Caco-2 (cell line): ENCODE measurements around the gene DLST. TPM values are rescaled to one million over a fixed set of nuclear protein-coding genes. Genes with fewer than 3 reads are reported as not detected.

Source experiments
- BruUV-seq: library from RNA; stranded (reverse); fragments of 400-500 nt; replicated peaks from 2 replicates; lab custom pipeline; 2021; lab: Mats Ljungman, UMichigan
- CTCF ChIA-PET: fragments of 300-600 bp; sonication (Branson Sonifier 250); formaldehyde crosslinking; loops from one replicate; lab custom pipeline; 2022; ENCODE audit warnings: antibody characterized with exemption; lab: Charles Lee
- POLR2A ChIA-PET: fragments of 300-600 bp; sonication (Branson Sonifier 250); formaldehyde crosslinking; loops from one replicate; lab custom pipeline; 2022; ENCODE audit warnings: antibody characterized with exemption; lab: Charles Lee
- DNase-seq, 2 experiments: peaks; one replicate each; pipeline versions ENCODE4 v3.0.0 to v3.0.0-alpha.2; 2020 to 2022
- H3K27me3 ChIP-seq: replicated peaks from 2 replicates; pipeline ENCODE4 v1.6.0; 2011; ENCODE audit warnings: low read length; ENCODE audit not compliant: control insufficient read depth, insufficient read depth
- H3K36me3 ChIP-seq: 2 replicates; pipeline ENCODE4 v1.5.1; 2011; ENCODE audit warnings: low read length; ENCODE audit not compliant: control insufficient read depth, insufficient read depth
- H3K4me1 ChIP-seq: fragments of 250-450 bp; sonication (Bioruptor Pico); 2 replicates; pipeline ENCODE4 v1.5.1; 2020; ENCODE audit warnings: mild to moderate bottlenecking
- H3K4me3 ChIP-seq: 2 replicates; pipeline ENCODE4 v1.5.1; 2011; ENCODE audit warnings: low read depth, mild to moderate bottlenecking, control low read depth, low read length
- H3K9me3 ChIP-seq: fragments of 250-450 bp; sonication (Bioruptor Pico); 2 replicates; pipeline ENCODE4 v1.5.1; 2020; ENCODE audit warnings: mild to moderate bottlenecking, moderate library complexity
- H3K27ac Mint-ChIP-seq: one replicate; pipeline ENCODE4 v1.8.0; 2022; ENCODE audit warnings: mixed read lengths; ENCODE audit not compliant: unreplicated experiment
- H3K27me3 Mint-ChIP-seq: one replicate; pipeline ENCODE4 v1.8.0; 2022; ENCODE audit warnings: mixed read lengths; ENCODE audit not compliant: insufficient read depth, unreplicated experiment
- H3K36me3 Mint-ChIP-seq: one replicate; pipeline ENCODE4 v1.8.0; 2022; ENCODE audit warnings: mild to moderate bottlenecking, mixed read lengths; ENCODE audit not compliant: insufficient read depth, unreplicated experiment
- H3K4me1 Mint-ChIP-seq: one replicate; pipeline ENCODE4 v1.8.0; 2022; ENCODE audit warnings: low read depth, mixed read lengths; ENCODE audit not compliant: unreplicated experiment
- H3K4me3 Mint-ChIP-seq: one replicate; pipeline ENCODE4 v1.8.0; 2022; ENCODE audit warnings: mild to moderate bottlenecking, moderate library complexity, mixed read lengths; ENCODE audit not compliant: unreplicated experiment
- H3K9me3 Mint-ChIP-seq: one replicate; pipeline ENCODE4 v1.8.0; 2022; ENCODE audit warnings: mixed read lengths; ENCODE audit not compliant: unreplicated experiment
- intact Hi-C: fragments of 100-400 bp; cut with micrococcal nuclease; formaldehyde crosslinking; loops from one replicate; pipeline ENCODE4 v1.10.0; 2022; ENCODE audit not compliant: unreplicated experiment
- total RNA-seq: library from RNA; stranded (reverse); gene quantifications from 2 replicates; pipeline ENCODE4 v1.2.3, GENCODE V29; 2022
- TF ChIP-seq, protein P1 (sequence below), 2 experiments: fragments of 200-600 bp in 1 of 2; IDR thresholded peaks; 1 replicate in 1 of 2; 2 replicates in 1 of 2; pipeline versions ENCODE4 v1.5.1 to v1.8.0; 2011 to 2022; ENCODE audit warnings: antibody characterized with exemption in 1 of 2, control low read depth in 1 of 2, inconsistent platforms in 1 of 2, low read depth in 1 of 2, low read length in 1 of 2, mild to moderate bottlenecking in 1 of 2, moderate library complexity in 1 of 2; ENCODE audit not compliant: insufficient read depth in 1 of 2, severe bottlenecking in 1 of 2, unreplicated experiment in 1 of 2

The DLST gene
- total RNA-seq, 1 experiment from 2014 or later = 88.1 TPM

DNA sequence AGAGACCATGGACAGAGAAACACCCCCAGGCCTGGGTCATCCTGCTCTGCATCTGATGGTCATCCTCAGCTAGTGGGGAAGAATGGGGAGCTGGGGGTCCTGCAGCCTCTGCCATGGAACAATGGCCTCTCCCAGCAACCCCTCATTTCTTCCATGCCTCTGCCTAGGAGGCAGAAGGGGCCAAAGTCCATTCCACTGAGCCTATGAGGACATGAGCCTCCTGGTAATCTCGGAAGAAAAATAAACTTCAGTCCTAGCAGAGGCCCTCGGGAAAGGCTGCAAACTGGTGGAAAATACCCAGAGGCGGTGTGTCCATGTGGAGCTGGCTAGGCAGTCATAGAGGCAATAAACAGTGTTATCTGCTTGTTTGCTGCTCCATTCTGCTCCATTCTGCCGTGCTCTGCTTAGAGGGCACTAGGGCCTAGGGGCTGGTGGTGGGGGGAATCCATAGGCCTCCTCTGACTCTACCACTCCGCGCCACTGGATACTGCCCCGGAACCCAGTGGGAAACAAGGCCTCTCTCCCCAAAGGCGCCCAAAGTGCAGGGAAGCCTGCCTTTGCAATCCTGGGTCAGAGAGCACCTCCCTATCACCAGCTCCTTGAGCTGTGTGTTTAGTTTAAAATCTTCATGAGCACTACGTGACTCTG is 69.2 kb downstream of the DLST start:
- POLR2A ChIA-PET = interaction anchor here (1.1 kb wide), 1 partner anchor 13 kb away, joined by 5 read pairs; no protein-coding TSS in a partner anchor
- no peak overlapping the region for H3K4me3 ChIP-seq
- CTCF ChIA-PET = interaction anchor here (0.6 to 1.0 kb wide), 2 partner anchors 9 to 18 kb away, joined by 3 read pairs; no protein-coding TSS in a partner anchor

DNA sequence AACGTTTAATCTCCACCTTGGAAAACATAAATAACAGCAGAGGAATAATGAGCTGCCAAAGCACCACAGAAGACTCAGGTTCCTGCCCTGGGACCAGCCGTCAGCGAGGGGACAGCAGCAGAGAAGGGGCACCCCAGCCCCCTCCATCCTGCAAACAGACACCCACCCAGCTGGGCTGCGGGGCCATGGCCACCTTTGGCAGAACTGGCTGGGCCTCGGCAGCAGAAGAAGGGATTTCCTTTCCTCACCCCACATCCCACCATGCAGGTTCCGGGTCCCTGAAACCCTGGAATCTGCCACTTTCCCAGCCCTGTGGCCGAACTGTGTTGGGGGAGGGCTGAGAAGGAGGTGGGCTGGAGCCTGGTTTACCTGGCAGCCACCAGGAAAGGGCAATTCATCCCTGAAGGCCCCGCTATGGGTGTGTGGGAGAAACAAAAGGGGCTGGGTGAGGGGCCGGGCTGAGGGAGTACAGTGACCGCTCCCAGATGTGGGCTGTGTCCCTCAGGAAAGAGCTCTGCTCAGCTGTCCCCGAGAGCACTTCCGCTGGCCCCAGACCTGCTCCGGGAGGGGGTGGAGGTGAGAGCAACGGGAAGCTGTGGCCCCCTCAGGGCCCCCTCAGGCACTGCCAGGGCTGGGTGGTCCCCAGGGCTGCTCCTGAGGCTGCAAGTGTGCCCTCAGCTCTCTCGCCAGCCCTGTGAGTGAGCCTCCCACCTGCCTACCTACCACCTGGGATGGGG is 69.9 kb downstream of the DLST start:
- H3K27me3 ChIP-seq = no peaks in the 10 kb centered on the region
- BruUV-seq = TSS peak; percentile 78
- peaks cover 8% of the 10 kb centered on the region for H3K36me3 Mint-ChIP-seq
- H3K4me3 Mint-ChIP-seq = peak overlapping the region; percentile 36
- peak overlapping the region; percentile 46 for H3K27ac Mint-ChIP-seq
- intact Hi-C loops = loop anchor here (1.0 to 5.0 kb wide), 4 partner anchors 23 to 116 kb away; partner anchors contain the start of genes EIF2B2 and ZC2HC1C
- H3K27me3 Mint-ChIP-seq = no peaks in the 10 kb centered on the region
- H3K4me3 ChIP-seq = no peak overlapping the region
- no peaks in the 10 kb centered on the region for H3K9me3 Mint-ChIP-seq
- TF ChIP-seq, protein P1, sequence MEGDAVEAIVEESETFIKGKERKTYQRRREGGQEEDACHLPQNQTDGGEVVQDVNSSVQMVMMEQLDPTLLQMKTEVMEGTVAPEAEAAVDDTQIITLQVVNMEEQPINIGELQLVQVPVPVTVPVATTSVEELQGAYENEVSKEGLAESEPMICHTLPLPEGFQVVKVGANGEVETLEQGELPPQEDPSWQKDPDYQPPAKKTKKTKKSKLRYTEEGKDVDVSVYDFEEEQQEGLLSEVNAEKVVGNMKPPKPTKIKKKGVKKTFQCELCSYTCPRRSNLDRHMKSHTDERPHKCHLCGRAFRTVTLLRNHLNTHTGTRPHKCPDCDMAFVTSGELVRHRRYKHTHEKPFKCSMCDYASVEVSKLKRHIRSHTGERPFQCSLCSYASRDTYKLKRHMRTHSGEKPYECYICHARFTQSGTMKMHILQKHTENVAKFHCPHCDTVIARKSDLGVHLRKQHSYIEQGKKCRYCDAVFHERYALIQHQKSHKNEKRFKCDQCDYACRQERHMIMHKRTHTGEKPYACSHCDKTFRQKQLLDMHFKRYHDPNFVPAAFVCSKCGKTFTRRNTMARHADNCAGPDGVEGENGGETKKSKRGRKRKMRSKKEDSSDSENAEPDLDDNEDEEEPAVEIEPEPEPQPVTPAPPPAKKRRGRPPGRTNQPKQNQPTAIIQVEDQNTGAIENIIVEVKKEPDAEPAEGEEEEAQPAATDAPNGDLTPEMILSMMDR (IDR thresholded peaks at IDR 0.05; ENCODE audit: insufficient read depth in 1 of 2, low read depth in 1 of 2, low read length in 1 of 2, severe bottlenecking in 1 of 2, unreplicated experiment in 1 of 2) = no peak
- POLR2A ChIA-PET = interaction anchor here (0.6 to 1.1 kb wide), 2 partner anchors 12 to 367 kb away, joined by 3 to 5 read pairs; no protein-coding TSS in a partner anchor
- peaks cover 14% of the 10 kb centered on the region for H3K4me1 Mint-ChIP-seq
- H3K9me3 ChIP-seq = no peaks in the 10 kb centered on the region
- no peaks in the 10 kb centered on the region for H3K36me3 ChIP-seq
- no peak for DNase-seq
- CTCF ChIA-PET = interaction anchor here (0.6 to 1.0 kb wide), 3 partner anchors 10 to 333 kb away, joined by 3 to 4 read pairs (median 3); no protein-coding TSS in a partner anchor
- peaks cover 47% of the 10 kb centered on the region for H3K4me1 ChIP-seq

More for the DNA sequence above, 69.2 kb downstream of the DLST start:
- Mint-ChIP-seq H3K27ac (peak overlapping the region; percentile 46), H3K4me1 (peaks cover 9% of the 10 kb centered on the region), H3K9me3 (no peaks in the 10 kb centered on the region), H3K4me3 (peak overlapping the region; percentile 36), H3K36me3 (peaks cover 14% of the 10 kb centered on the region), H3K27me3 (no peaks in the 10 kb centered on the region)
- no peaks in the 10 kb centered on the region for H3K9me3 ChIP-seq
- H3K36me3 ChIP-seq = no peaks in the 10 kb centered on the region
- intact Hi-C loops = loop anchor here (1.0 to 5.0 kb wide), 4 partner anchors 23 to 116 kb away; partner anchors contain the start of genes EIF2B2 and ZC2HC1C
- BruUV-seq = no TSS peak
- no peaks in the 10 kb centered on the region for H3K27me3 ChIP-seq
- H3K4me1 ChIP-seq = peaks cover 45% of the 10 kb centered on the region
- TF ChIP-seq, protein P1 (IDR thresholded peaks at IDR 0.05; ENCODE audit: insufficient read depth in 1 of 2, low read depth in 1 of 2, low read length in 1 of 2, severe bottlenecking in 1 of 2, unreplicated experiment in 1 of 2) = no peak
- DNase-seq = peak; percentile 87 to 93

DNA sequence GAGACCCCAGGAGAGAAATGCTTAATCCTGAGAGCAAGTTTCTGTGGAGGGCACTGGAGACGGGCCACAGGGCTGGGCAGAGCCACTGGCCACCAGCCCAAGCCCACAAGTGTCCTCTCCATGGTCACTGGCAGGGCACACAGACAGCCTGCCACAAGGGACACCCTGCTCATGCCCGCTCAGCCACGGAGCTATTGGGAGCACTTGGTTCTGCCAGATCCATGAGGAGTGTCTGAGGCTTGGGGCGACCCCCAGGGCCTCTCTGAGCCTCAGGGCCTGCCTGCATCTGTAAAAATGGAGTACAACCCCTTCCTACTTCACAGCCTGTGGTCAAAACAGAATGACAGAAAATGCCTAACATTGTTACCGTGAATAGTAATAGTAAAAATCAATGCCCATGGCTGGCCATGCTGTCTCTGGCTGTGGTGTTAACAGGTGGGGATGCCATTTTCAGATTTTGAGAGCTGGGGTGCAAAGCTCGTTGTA is 70.5 kb downstream of the DLST start:
- Mint-ChIP-seq H3K27ac (no peak overlapping the region), H3K4me3 (no peak overlapping the region), H3K36me3 (peaks cover 8% of the 10 kb centered on the region), H3K27me3 (no peaks in the 10 kb centered on the region), H3K4me1 (peaks cover 17% of the 10 kb centered on the region), H3K9me3 (no peaks in the 10 kb centered on the region)
- H3K27me3 ChIP-seq = no peaks in the 10 kb centered on the region
- no peaks in the 10 kb centered on the region for H3K36me3 ChIP-seq
- no peak overlapping the region for H3K4me3 ChIP-seq
- intact Hi-C loops = loop anchor here (5.0 kb wide), 1 partner anchor 115 kb away; the partner anchor contains the start of gene ZC2HC1C
- TF ChIP-seq, protein P1 (IDR thresholded peaks at IDR 0.05; ENCODE audit: insufficient read depth in 1 of 2, low read depth in 1 of 2, low read length in 1 of 2, severe bottlenecking in 1 of 2, unreplicated experiment in 1 of 2) = no peak
- H3K4me1 ChIP-seq = peaks cover 51% of the 10 kb centered on the region
- H3K9me3 ChIP-seq = no peaks in the 10 kb centered on the region
- POLR2A ChIA-PET = interaction anchor here (0.6 kb wide), 1 partner anchor 366 kb away, joined by 3 read pairs; no protein-coding TSS in a partner anchor
- no peak for DNase-seq
- no TSS peak for BruUV-seq
- CTCF ChIA-PET = interaction anchor here (0.6 kb wide), 1 partner anchor 332 kb away, joined by 4 read pairs; no protein-coding TSS in a partner anchor
